Panc1 (cell line): ENCODE measurements around the gene KRTAP10-4. TPM values are rescaled to one million over a fixed set of nuclear protein-coding genes. Genes with fewer than 3 reads are reported as not detected.

Experiments used
- ATAC-seq: fragments of 200-7000 bp; cut with Tn5 transposase; 2 replicates; pipeline ENCODE4 v1.9.1; 2020; ENCODE audit warnings: mild to moderate bottlenecking, moderate library complexity
- BruUV-seq: library from RNA; stranded (reverse); fragments of 400-500 nt; replicated peaks from 2 replicates; lab custom pipeline; 2021; lab: Mats Ljungman, UMichigan
- CTCF ChIA-PET: fragments of 300-600 bp; sonication (Branson Sonifier 250); formaldehyde crosslinking; loops from one replicate; lab custom pipeline; 2022; ENCODE audit warnings: antibody characterized with exemption; lab: Charles Lee
- POLR2A ChIA-PET: fragments of 300-600 bp; sonication (Branson Sonifier 250); formaldehyde crosslinking; loops from one replicate; lab custom pipeline; 2022; ENCODE audit warnings: antibody characterized with exemption; lab: Charles Lee
- DNase-seq: peaks from one replicate; pipeline ENCODE4 v3.0.0-alpha.2; 2010; ENCODE audit warnings: low read depth, low spot score
- H3K27ac ChIP-seq: 2 replicates; pipeline ENCODE4 v1.5.1; 2011; ENCODE audit warnings: mild to moderate bottlenecking, low read length, inconsistent platforms
- H3K27me3 ChIP-seq: fragments of 200-500 bp; sonication (Bioruptor generic); 2 replicates; pipeline ENCODE4 v1.6.0; 2014; ENCODE audit warnings: low read length, inconsistent platforms; ENCODE audit not compliant: control insufficient read depth, insufficient read depth
- H3K36me3 ChIP-seq: fragments of 200-500 bp; sonication (Bioruptor generic); 2 replicates; pipeline ENCODE4 v1.5.1; 2014; ENCODE audit warnings: inconsistent platforms, mild to moderate bottlenecking, low read length, moderate library complexity; ENCODE audit not compliant: control insufficient read depth, insufficient read depth
- H3K4me1 ChIP-seq: 2 replicates; pipeline ENCODE4 v1.5.1; 2011; ENCODE audit warnings: inconsistent platforms, mild to moderate bottlenecking, low read length, moderate library complexity; ENCODE audit not compliant: control insufficient read depth, insufficient read depth
- H3K4me3 ChIP-seq, 2 experiments: 2 replicates each; pipeline ENCODE4 v1.5.1; 2011 to 2012; ENCODE audit warnings: low read depth in 2 of 2, low read length in 2 of 2, mild to moderate bottlenecking in 2 of 2, inconsistent platforms in 1 of 2, moderate library complexity in 1 of 2
- H3K9me3 ChIP-seq: fragments of 200-500 bp; sonication (Bioruptor generic); 2 replicates; pipeline ENCODE4 v1.5.1; 2014; ENCODE audit warnings: low read depth, mild to moderate bottlenecking, inconsistent platforms, low read length, moderate library complexity; ENCODE audit not compliant: control insufficient read depth, insufficient read depth
- CTCF ChIP-seq: fragments of 450-650 bp; IDR thresholded peaks from 2 replicates; pipeline ENCODE4 v1.5.1; 2017; ENCODE audit warnings: mild to moderate bottlenecking
- POLR2AphosphoS5 ChIP-seq: IDR thresholded peaks from 2 replicates; pipeline ENCODE4 v1.6.1; 2012; ENCODE audit warnings: mild to moderate bottlenecking, low read depth, low read length, moderate library complexity
- REST ChIP-seq, 2 experiments: IDR thresholded peaks; 2 replicates each; pipeline ENCODE4 v1.6.1; 2011 to 2012; ENCODE audit warnings: low read depth in 2 of 2, control low read depth in 1 of 2, low read length in 1 of 2, mild to moderate bottlenecking in 1 of 2, moderate library complexity in 1 of 2; ENCODE audit not compliant: insufficient read depth in 1 of 2
- SIN3A ChIP-seq: IDR thresholded peaks from 2 replicates; pipeline ENCODE4 v1.6.1; 2012; ENCODE audit warnings: low read depth, mild to moderate bottlenecking, low read length, moderate library complexity, borderline replicate concordance; ENCODE audit not compliant: insufficient read depth
- TCF7L2 ChIP-seq: IDR thresholded peaks from 2 replicates; pipeline ENCODE4 v1.6.1; 2011; ENCODE audit warnings: mild to moderate bottlenecking, low read depth, low read length, inconsistent platforms
- in situ Hi-C: cut with HindIII; loops from 2 replicates; pipeline ENCODE4 v1.10.0; 2016; ENCODE audit warnings: low sequenced_read_pairs, low pct_unique_long_range_greater_than_20kb
- intact Hi-C: fragments of 100-400 bp; cut with micrococcal nuclease; formaldehyde crosslinking; loops from one replicate; pipeline ENCODE4 v1.10.0; 2022; ENCODE audit not compliant: unreplicated experiment
- total RNA-seq: library from RNA; stranded (reverse); gene quantifications from one replicate; pipeline ENCODE4 v1.2.1, GENCODE V29; 2021; ENCODE audit not compliant: unreplicated experiment

The KRTAP10-4 gene
- total RNA-seq, 1 experiment from 2014 or later, result not detected

GRCh38 chr21:44589094-44589493 is 15.6 kb downstream of the KRTAP10-4 start:
- no peaks in the 10 kb centered on the region for H3K36me3 ChIP-seq
- H3K9me3 ChIP-seq, result no peaks in the 10 kb centered on the region
- intact Hi-C loops, result no loop called here
- H3K4me3 ChIP-seq, result no peak overlapping the region
- in situ Hi-C loops, result no loop called here
- TF ChIP-seq CTCF (no peak), POLR2AphosphoS5 (no peak), REST (IDR thresholded peaks at IDR 0.05; ENCODE audit: insufficient read depth in 1 of 2, low read depth in 2 of 2, low read length in 1 of 2) (no peak), SIN3A (no peak), TCF7L2 (no peak)
- peaks cover 4% of the 10 kb centered on the region for H3K27me3 ChIP-seq
- POLR2A ChIA-PET, result no interaction called here
- ATAC-seq (no peak), DNase-seq (no peak)
- H3K4me1 ChIP-seq, result no peaks in the 10 kb centered on the region
- CTCF ChIA-PET, result no interaction called here
- no TSS peak for BruUV-seq
- no peak overlapping the region for H3K27ac ChIP-seq

GRCh38 chr21:44589586-44590305 is 16.2 kb downstream of the KRTAP10-4 start:
- no peak overlapping the region for H3K27ac ChIP-seq
- H3K27me3 ChIP-seq, result no peaks in the 10 kb centered on the region; the same call in none of the 2 replicates
- H3K4me3 ChIP-seq, result no peak overlapping the region
- TF ChIP-seq POLR2AphosphoS5 (no peak), REST (IDR thresholded peaks at IDR 0.05; ENCODE audit: insufficient read depth in 1 of 2, low read depth in 2 of 2, low read length in 1 of 2) (no peak), SIN3A (no peak), TCF7L2 (no peak), CTCF (no peak)
- H3K4me1 ChIP-seq, result no peaks in the 10 kb centered on the region
- intact Hi-C loops (no loop called here), in situ Hi-C loops (no loop called here)
- ChIA-PET POLR2A (no interaction called here), CTCF (no interaction called here)
- no TSS peak for BruUV-seq
- no peaks in the 10 kb centered on the region for H3K9me3 ChIP-seq
- DNase-seq, result no peak
- H3K36me3 ChIP-seq, result no peaks in the 10 kb centered on the region
- peak; percentile 23; the same call in 1 of the 2 replicates for ATAC-seq
